NK-92 treated with Interleukin-12 subunit alpha and Interleukin-12 subunit beta, amount 100 ng/mL, for 24 hours (cell line): ENCODE results near the gene DKK3.

ENCODE experiments used
- DNase-seq: peaks from one replicate; lab custom pipeline; 2025; lab: John Stamatoyannopoulos, UW

DKK3 gene

GRCh38 chr11:11966826-11967668 is 41.4 kb downstream of the DKK3 start:
- DNase-seq = peak; percentile 36

- no peak for DNase-seq
Observed at GRCh38 chr11:11966354-11966741, 42.1 kb downstream of the DKK3 start.

- no peak for DNase-seq
Observed at GRCh38 chr11:11965656-11966353, 42.6 kb downstream of the DKK3 start.

- no peak for DNase-seq
Observed at GRCh38 chr11:11965192-11965591, 43.2 kb downstream of the DKK3 start.

GRCh38 chr11:11964774-11965150 is 43.7 kb downstream of the DKK3 start:
- DNase-seq = no peak

- DNase-seq = no peak
Observed at GRCh38 chr11:11963842-11964773, 44.3 kb downstream of the DKK3 start.

GRCh38 chr11:11963067-11963466 is 45.4 kb downstream of the DKK3 start:
- DNase-seq = no peak

- DNase-seq = no peak
Observed at GRCh38 chr11:11961399-11962028, 46.9 kb downstream of the DKK3 start.

- no peak for DNase-seq
Observed at GRCh38 chr11:11960687-11961086, 47.7 kb downstream of the DKK3 start.

- no peak for DNase-seq
Observed at GRCh38 chr11:11959601-11960000, 48.8 kb downstream of the DKK3 start.

- DNase-seq = no peak
Observed at GRCh38 chr11:11958403-11959231, 49.8 kb downstream of the DKK3 start.

- no peak for DNase-seq
Observed at GRCh38 chr11:11956006-11956405, 52.4 kb downstream of the DKK3 start.

- no peak for DNase-seq
Observed at GRCh38 chr11:11952036-11952435, 56.4 kb downstream of the DKK3 start.

- no peak for DNase-seq
Observed at GRCh38 chr11:11949482-11949881, 58.9 kb downstream of the DKK3 start.

GRCh38 chr11:11948242-11948947 is 60.0 kb downstream of the DKK3 start:
- DNase-seq = no peak

GRCh38 chr11:11947825-11948224 is 60.6 kb downstream of the DKK3 start:
- DNase-seq = no peak

- DNase-seq = no peak
Observed at GRCh38 chr11:11946878-11947277, 61.5 kb downstream of the DKK3 start.

GRCh38 chr11:11946180-11946579 is 62.2 kb downstream of the DKK3 start:
- DNase-seq = no peak

GRCh38 chr11:11944444-11944843 is 64.0 kb downstream of the DKK3 start:
- DNase-seq = no peak

- no peak for DNase-seq
Observed at GRCh38 chr11:11942668-11943067, 65.8 kb downstream of the DKK3 start.
